WTC11 (cell line): ENCODE results near the gene USP48. TPM values are rescaled to one million over a fixed set of nuclear protein-coding genes. Genes with fewer than 3 reads are reported as not detected.

ENCODE experiments used
- ATAC-seq: fragments of 200-7000 bp; cut with Tn5 transposase; 2 replicates; pipeline ENCODE4 v1.10.0; 2021; ENCODE audit warnings: mild to moderate bottlenecking, moderate library complexity
- CTCF ChIA-PET: fragments of 300-600 bp; sonication (Branson Sonifier 250); formaldehyde crosslinking; loops from one replicate; lab custom pipeline; 2021; ENCODE audit warnings: antibody characterized with exemption; lab: Charles Lee
- POLR2A ChIA-PET: fragments of 350-600 bp; sonication (Branson Sonifier 250); formaldehyde crosslinking; loops from one replicate; lab custom pipeline; 2021; ENCODE audit warnings: antibody characterized with exemption; lab: Charles Lee
- DNase-seq: peaks from one replicate; pipeline ENCODE4 v3.0.0; 2021; ENCODE audit warnings: low spot score
- H3K27ac Mint-ChIP-seq: 2 replicates; pipeline ENCODE4 v1.8.0; 2021; ENCODE audit warnings: mixed read lengths
- H3K27me3 Mint-ChIP-seq: 2 replicates; pipeline ENCODE4 v1.8.0; 2021; ENCODE audit warnings: low read depth, mild to moderate bottlenecking, moderate library complexity, mixed read lengths
- H3K36me3 Mint-ChIP-seq: 2 replicates; pipeline ENCODE4 v1.8.0; 2021; ENCODE audit warnings: mixed read lengths
- H3K4me1 Mint-ChIP-seq: 2 replicates; pipeline ENCODE4 v1.8.0; 2022; ENCODE audit warnings: mixed read lengths
- H3K4me3 Mint-ChIP-seq: 2 replicates; pipeline ENCODE4 v1.8.0; 2021; ENCODE audit warnings: mild to moderate bottlenecking, moderate library complexity, mixed read lengths
- H3K9me3 Mint-ChIP-seq: 2 replicates; pipeline ENCODE4 v1.8.0; 2021; ENCODE audit warnings: mixed read lengths
- ATF2 ChIP-seq: sonication (generic); formaldehyde crosslinking; IDR thresholded peaks from 2 replicates; pipeline ENCODE4 v1.8.1; 2022; ENCODE audit warnings: low read depth, missing genetic modification reagents, borderline replicate concordance
- CDX4 ChIP-seq: fragments of 250-450 bp; sonication (Bioruptor Pico); IDR thresholded peaks from 2 replicates; pipeline ENCODE4 v1.9.0; 2021; ENCODE audit warnings: moderate library complexity, mild to moderate bottlenecking, inconsistent platforms, borderline replicate concordance
- E2F5 ChIP-seq: sonication (generic); formaldehyde crosslinking; IDR thresholded peaks from 2 replicates; pipeline ENCODE4 v1.8.1; 2022; ENCODE audit warnings: mild to moderate bottlenecking, moderate library complexity, missing genetic modification reagents
- ESRRA ChIP-seq: sonication (generic); formaldehyde crosslinking; IDR thresholded peaks from 2 replicates; pipeline ENCODE4 v1.8.1; 2022; ENCODE audit warnings: mild to moderate bottlenecking, missing genetic modification reagents, borderline replicate concordance
- FOXK1 ChIP-seq: sonication (generic); formaldehyde crosslinking; IDR thresholded peaks from 2 replicates; pipeline ENCODE4 v1.8.0; 2022; ENCODE audit warnings: mild to moderate bottlenecking, moderate library complexity, missing genetic modification reagents
- FOXP1 ChIP-seq: sonication (generic); formaldehyde crosslinking; IDR thresholded peaks from 2 replicates; pipeline ENCODE4 v1.8.0; 2022; ENCODE audit warnings: missing genetic modification reagents, mild to moderate bottlenecking, moderate library complexity, borderline replicate concordance
- FOXP4 ChIP-seq: sonication (generic); formaldehyde crosslinking; IDR thresholded peaks from 2 replicates; pipeline ENCODE4 v1.8.0; 2022; ENCODE audit warnings: mild to moderate bottlenecking, missing genetic modification reagents
- KAT7 ChIP-seq: sonication (generic); formaldehyde crosslinking; IDR thresholded peaks from 2 replicates; pipeline ENCODE4 v1.8.1; 2023; ENCODE audit warnings: missing genetic modification reagents, mild to moderate bottlenecking, borderline replicate concordance
- NFYB ChIP-seq: sonication (generic); formaldehyde crosslinking; conservative IDR thresholded peaks from 2 replicates; pipeline ENCODE4 v1.8.0; 2022; ENCODE audit warnings: low read depth, missing genetic modification reagents
- RELA ChIP-seq: sonication (generic); formaldehyde crosslinking; IDR thresholded peaks from 2 replicates; pipeline ENCODE4 v1.8.1; 2022; ENCODE audit warnings: missing genetic modification reagents, mild to moderate bottlenecking, borderline replicate concordance
- SP1 ChIP-seq: sonication (generic); formaldehyde crosslinking; conservative IDR thresholded peaks from 2 replicates; pipeline ENCODE4 v1.8.1; 2022; ENCODE audit warnings: missing genetic modification reagents
- STAT6 ChIP-seq: sonication (generic); formaldehyde crosslinking; conservative IDR thresholded peaks from 2 replicates; pipeline ENCODE4 v1.8.1; 2023; ENCODE audit warnings: mild to moderate bottlenecking, low read depth, missing genetic modification reagents, moderate library complexity
- TP53 ChIP-seq: sonication (generic); formaldehyde crosslinking; IDR thresholded peaks from 2 replicates; pipeline ENCODE4 v1.8.1; 2023; ENCODE audit warnings: mild to moderate bottlenecking, missing genetic modification reagents
- USF2 ChIP-seq: sonication (generic); formaldehyde crosslinking; IDR thresholded peaks from 2 replicates; pipeline ENCODE4 v1.8.1; 2023; ENCODE audit warnings: mild to moderate bottlenecking, missing genetic modification reagents, moderate library complexity
- ZBTB43 ChIP-seq: sonication (generic); formaldehyde crosslinking; IDR thresholded peaks from 2 replicates; pipeline ENCODE4 v1.8.1; 2023; ENCODE audit warnings: mild to moderate bottlenecking, missing genetic modification reagents
- ZMAT4 ChIP-seq: fragments of 250-450 bp; sonication (Bioruptor Pico); IDR thresholded peaks from 2 replicates; pipeline ENCODE4 v1.9.0; 2021; ENCODE audit warnings: mild to moderate bottlenecking
- ZNF138 ChIP-seq: sonication (generic); formaldehyde crosslinking; conservative IDR thresholded peaks from 2 replicates; pipeline ENCODE4 v1.8.1; 2022; ENCODE audit warnings: mild to moderate bottlenecking, moderate library complexity, missing genetic modification reagents
- ZNF219 ChIP-seq: sonication (generic); formaldehyde crosslinking; IDR thresholded peaks from 2 replicates; pipeline ENCODE4 v1.8.0; 2023; ENCODE audit warnings: missing genetic modification reagents, mild to moderate bottlenecking, borderline replicate concordance
- ZNF263 ChIP-seq: sonication (generic); formaldehyde crosslinking; IDR thresholded peaks from 2 replicates; pipeline ENCODE4 v1.8.1; 2022; ENCODE audit warnings: low read depth, mild to moderate bottlenecking, moderate library complexity, missing genetic modification reagents
- ZNF423 ChIP-seq: fragments of 250-450 bp; sonication (Bioruptor Pico); IDR thresholded peaks from 2 replicates; pipeline ENCODE4 v2.1.2; 2022; ENCODE audit warnings: mild to moderate bottlenecking, moderate library complexity
- total RNA-seq: library from RNA; stranded (reverse); gene quantifications from 3 replicates; pipeline ENCODE4 v1.2.3, GENCODE V29; 2021

The USP48 gene
- total RNA-seq, 1 experiment from 2014 or later: 86.9 TPM

- no peak for TF ChIP-seq ZBTB43
Observed at GRCh38 chr1:21754583-21754982, 28.4 kb downstream of the USP48 start (continued).

GRCh38 chr1:21752186-21752585, 30.8 kb downstream of the USP48 start:
- H3K4me1 Mint-ChIP-seq: no peaks in the 10 kb centered on the region
- TF ChIP-seq ESRRA (CRISPR knock-in tag) (no peak), STAT6 (CRISPR knock-in tag) (no peak), FOXK1 (no peak), RELA (CRISPR knock-in tag) (no peak), FOXP1 (CRISPR knock-in tag) (no peak), ZNF138 (CRISPR knock-in tag) (no peak), KAT7 (CRISPR knock-in tag) (no peak), NFYB (CRISPR knock-in tag) (no peak), SP1 (CRISPR knock-in tag) (no peak), USF2 (CRISPR knock-in tag) (no peak), ZNF219 (CRISPR knock-in tag) (no peak), ATF2 (CRISPR knock-in tag) (no peak), ZNF263 (no peak), ZNF423 (CRISPR knock-in tag) (no peak), TP53 (no peak)
- TF ChIP-seq, all 79 proteins: peak for 0
- H3K36me3 Mint-ChIP-seq: peaks cover 56% of the 10 kb centered on the region
- DNase-seq (no peak), ATAC-seq (no peak)
- ChIA-PET POLR2A (no interaction called here), CTCF (no interaction called here)
- no peak overlapping the region for H3K27ac Mint-ChIP-seq
- H3K4me3 Mint-ChIP-seq: no peak overlapping the region
- H3K9me3 Mint-ChIP-seq: no peaks in the 10 kb centered on the region
- no peaks in the 10 kb centered on the region for H3K27me3 Mint-ChIP-seq

- no peak overlapping the region for H3K4me3 Mint-ChIP-seq
- DNase-seq (no peak), ATAC-seq (no peak)
- H3K36me3 Mint-ChIP-seq: peaks cover 51% of the 10 kb centered on the region
- no peak for TF ChIP-seq CDX4
- TF ChIP-seq E2F5 (CRISPR knock-in tag): no peak
- TF ChIP-seq SP1 (CRISPR knock-in tag): no peak
- no peak for TF ChIP-seq FOXP4 (CRISPR knock-in tag)
- TF ChIP-seq ZMAT4 (CRISPR knock-in tag): no peak
- ChIA-PET POLR2A (no interaction called here), CTCF (no interaction called here)
- no peaks in the 10 kb centered on the region for H3K27me3 Mint-ChIP-seq
- no peaks in the 10 kb centered on the region for H3K4me1 Mint-ChIP-seq
- H3K9me3 Mint-ChIP-seq: no peaks in the 10 kb centered on the region
- no peak overlapping the region for H3K27ac Mint-ChIP-seq
Observed at GRCh38 chr1:21751281-21751680, 31.7 kb downstream of the USP48 start.
